ENCODE data around the gene MEAK7.

DNA sequence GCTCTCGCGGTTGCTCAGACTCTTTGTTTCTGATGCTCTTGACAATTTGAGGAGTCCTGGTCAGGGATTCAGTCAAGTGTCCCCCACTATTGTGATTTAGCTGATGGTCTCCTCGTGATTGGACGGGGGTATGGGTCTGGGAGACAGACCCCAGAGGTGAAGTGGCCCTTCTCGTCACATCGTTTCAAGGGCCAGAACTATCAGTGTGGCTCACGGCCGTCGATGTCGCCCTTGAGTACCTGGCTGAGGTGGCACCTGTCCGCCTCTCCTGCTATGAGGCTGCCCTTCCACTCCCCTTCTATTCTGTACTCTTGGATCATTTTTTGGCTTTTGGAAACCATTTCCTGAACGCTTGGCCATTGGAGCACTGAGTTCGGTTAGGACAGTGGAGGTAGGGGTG is 7.4 kb upstream of the MEAK7 start:
- TF ChIP-seq RAD21 (IDR thresholded peaks at IDR 0.05; ENCODE audit: low read depth) (no peak), NFIC (IDR thresholded peaks at IDR 0.05) (no peak)

Measured in Ishikawa (cell line).